KMS-11 (cell line): ENCODE results near the gene CACHD1.

ENCODE experiments used
- H2AFZ ChIP-seq: fragments of 200-600 bp; sonication (generic); 2 replicates; pipeline ENCODE4 v1.6.1; 2016; ENCODE audit warnings: antibody characterized with exemption, mixed run types, low read depth
- H3K27ac ChIP-seq: fragments of 200-600 bp; sonication (generic); 2 replicates; pipeline ENCODE4 v1.6.1; 2016; ENCODE audit warnings: mild to moderate bottlenecking, mixed run types
- H3K27me3 ChIP-seq: fragments of 200-600 bp; sonication (generic); 2 replicates; pipeline ENCODE4 v1.6.1; 2017; ENCODE audit warnings: mild to moderate bottlenecking, low read depth, mixed run types, moderate library complexity; ENCODE audit not compliant: insufficient read depth
- H3K36me3 ChIP-seq: fragments of 200-600 bp; sonication (generic); 2 replicates; pipeline ENCODE4 v1.6.1; 2017; ENCODE audit warnings: mild to moderate bottlenecking, mixed run types; ENCODE audit not compliant: insufficient read depth
- H3K4me1 ChIP-seq: fragments of 200-600 bp; sonication (generic); 2 replicates; pipeline ENCODE4 v1.6.1; 2016; ENCODE audit warnings: mild to moderate bottlenecking, low read depth, mixed run types; ENCODE audit not compliant: poor library complexity, severe bottlenecking
- H3K4me2 ChIP-seq: fragments of 200-600 bp; sonication (generic); 2 replicates; pipeline ENCODE4 v1.7.0; 2016; ENCODE audit warnings: mild to moderate bottlenecking, mixed run types
- H3K4me3 ChIP-seq: fragments of 200-600 bp; sonication (generic); IDR thresholded peaks from 2 replicates; pipeline ENCODE4 v1.6.1; 2017; ENCODE audit warnings: low read depth, low read length, mixed read lengths; ENCODE audit not compliant: insufficient read depth
- H3K79me2 ChIP-seq: fragments of 200-600 bp; sonication (generic); 2 replicates; pipeline ENCODE4 v1.6.1; 2016; ENCODE audit warnings: low read depth, mixed run types; ENCODE audit not compliant: insufficient read depth
- H3K9ac ChIP-seq: fragments of 200-600 bp; sonication (generic); 2 replicates; pipeline ENCODE4 v1.6.1; 2016; ENCODE audit warnings: mild to moderate bottlenecking, mixed run types
- H4K20me1 ChIP-seq: fragments of 200-600 bp; sonication (generic); 2 replicates; pipeline ENCODE4 v1.6.1; 2016; ENCODE audit warnings: mild to moderate bottlenecking, mixed run types; ENCODE audit not compliant: insufficient read depth
- CTCF ChIP-seq: fragments of 200-600 bp; sonication (generic); conservative IDR thresholded peaks from 2 replicates; pipeline ENCODE4 v1.6.1; 2017; ENCODE audit warnings: low read depth, mild to moderate bottlenecking, antibody characterized with exemption, low read length, moderate library complexity, mixed read lengths

Gene CACHD1

GRCh38 chr1:64482128-64482527 is 12.2 kb downstream of the CACHD1 start:
- Histone ChIP-seq H3K27ac (no peak overlapping the region), H3K79me2 (no peaks in the 10 kb centered on the region), H3K36me3 (no peaks in the 10 kb centered on the region), H4K20me1 (no peaks in the 10 kb centered on the region), H3K4me2 (no peak overlapping the region), H2AFZ (no peak overlapping the region), H3K4me1 (no peaks in the 10 kb centered on the region), H3K27me3 (no peaks in the 10 kb centered on the region), H3K9ac (no peak overlapping the region), H3K4me3 (no peak overlapping the region)
- TF ChIP-seq CTCF: no peak

- H3K79me2 ChIP-seq: no peaks in the 10 kb centered on the region
- H3K36me3 ChIP-seq: no peaks in the 10 kb centered on the region
- no peak for TF ChIP-seq CTCF
- no peaks in the 10 kb centered on the region for H3K27me3 ChIP-seq
- no peak overlapping the region for H3K27ac ChIP-seq
- H2AFZ ChIP-seq: no peak overlapping the region
- no peaks in the 10 kb centered on the region for H4K20me1 ChIP-seq
- no peak overlapping the region for H3K4me2 ChIP-seq
- H3K4me3 ChIP-seq: no peak overlapping the region
- H3K4me1 ChIP-seq: no peaks in the 10 kb centered on the region
- no peak overlapping the region for H3K9ac ChIP-seq
Measured at GRCh38 chr1:64482720-64483119, 12.8 kb downstream of the CACHD1 start.

GRCh38 chr1:64483731-64484414 is 13.9 kb downstream of the CACHD1 start:
- no peak for TF ChIP-seq CTCF
- H3K4me3 ChIP-seq: no peak overlapping the region
- H4K20me1 ChIP-seq: no peaks in the 10 kb centered on the region
- no peak overlapping the region for H2AFZ ChIP-seq
- no peaks in the 10 kb centered on the region for H3K4me1 ChIP-seq
- no peaks in the 10 kb centered on the region for H3K79me2 ChIP-seq
- H3K9ac ChIP-seq: no peak overlapping the region
- H3K27ac ChIP-seq: no peak overlapping the region
- H3K36me3 ChIP-seq: no peaks in the 10 kb centered on the region
- no peaks in the 10 kb centered on the region for H3K27me3 ChIP-seq
- no peak overlapping the region for H3K4me2 ChIP-seq

- no peak overlapping the region for H3K4me3 ChIP-seq
- H3K27me3 ChIP-seq: no peaks in the 10 kb centered on the region
- no peaks in the 10 kb centered on the region for H4K20me1 ChIP-seq
- no peaks in the 10 kb centered on the region for H3K79me2 ChIP-seq
- no peak overlapping the region for H3K27ac ChIP-seq
- H3K4me1 ChIP-seq: no peaks in the 10 kb centered on the region
- TF ChIP-seq CTCF: no peak
- H2AFZ ChIP-seq: no peak overlapping the region
- no peak overlapping the region for H3K4me2 ChIP-seq
- no peak overlapping the region for H3K9ac ChIP-seq
- no peaks in the 10 kb centered on the region for H3K36me3 ChIP-seq
Measured at GRCh38 chr1:64484651-64485050, 14.7 kb downstream of the CACHD1 start.
